K562 (cell line): Measurements from ENCODE around the gene PKLR.

ENCODE experiments used
- C11orf30 ChIP-seq: fragments of 450-650 bp; IDR thresholded peaks from 2 replicates; pipeline ENCODE4 v1.6.1; 2016; ENCODE audit warnings: low read depth, mild to moderate bottlenecking
- CHD2 ChIP-seq: IDR thresholded peaks from 2 replicates; pipeline ENCODE4 v1.6.1; 2011; ENCODE audit warnings: low read depth, low read length
- EGR1 ChIP-seq: fragments of 450-650 bp; conservative IDR thresholded peaks from 2 replicates; pipeline ENCODE4 v1.6.1; 2017; ENCODE audit warnings: mild to moderate bottlenecking
- HDAC2 ChIP-seq: fragments of 450-650 bp; IDR thresholded peaks from 2 replicates; pipeline ENCODE4 v1.6.1; 2016; ENCODE audit warnings: mild to moderate bottlenecking
- POLR2A ChIP-seq: fragments of 450-650 bp; conservative IDR thresholded peaks from 2 replicates; pipeline ENCODE4 v1.6.1; 2016
- RFX5 ChIP-seq: IDR thresholded peaks from 2 replicates; pipeline ENCODE4 v1.6.1; 2011; ENCODE audit warnings: low read depth, mild to moderate bottlenecking, improper control_type of control experiment, low read length
- SAP30 ChIP-seq: fragments of 200-600 bp; sonication (generic); IDR thresholded peaks from 2 replicates; pipeline ENCODE4 v1.6.1; 2012; ENCODE audit warnings: borderline replicate concordance, low read depth, mild to moderate bottlenecking, moderate library complexity, low read length, control low read depth, inconsistent platforms; ENCODE audit not compliant: insufficient read depth, poor library complexity, severe bottlenecking
- TF ChIP-seq, protein P1 (sequence below): fragments of 250-450 bp; sonication (Bioruptor Pico); IDR thresholded peaks from 2 replicates; pipeline ENCODE4 v1.4.0; 2020; ENCODE audit warnings: borderline replicate concordance
- TF ChIP-seq, protein P2 (sequence below), 3 experiments: IDR thresholded peaks in 2 of 3; conservative IDR thresholded peaks in 1 of 3; 2 replicates each; pipeline ENCODE4 v1.5.1; 2011 to 2012; ENCODE audit warnings: low read length in 3 of 3, mild to moderate bottlenecking in 3 of 3, control low read depth in 2 of 3, improper control_type of control experiment in 1 of 3, inconsistent platforms in 1 of 3, low read depth in 1 of 3, mixed read lengths in 1 of 3, moderate library complexity in 1 of 3; ENCODE audit not compliant: insufficient read depth in 2 of 3
- TF ChIP-seq, protein P3 (sequence below): sonication (generic); formaldehyde crosslinking; IDR thresholded peaks from 2 replicates; pipeline ENCODE4 v1.8.1; 2023; ENCODE audit warnings: mild to moderate bottlenecking, missing genetic modification reagents
- TF ChIP-seq, protein P4 (sequence below): fragments of 250-450 bp; sonication (Bioruptor Pico); IDR thresholded peaks from 2 replicates; pipeline ENCODE4 v1.8.0; 2022; ENCODE audit warnings: inconsistent platforms
- TF ChIP-seq, protein P5 (sequence below): fragments of 250-450 bp; sonication (Bioruptor Pico); IDR thresholded peaks from 2 replicates; pipeline ENCODE4 v1.4.0; 2020

DNA sequence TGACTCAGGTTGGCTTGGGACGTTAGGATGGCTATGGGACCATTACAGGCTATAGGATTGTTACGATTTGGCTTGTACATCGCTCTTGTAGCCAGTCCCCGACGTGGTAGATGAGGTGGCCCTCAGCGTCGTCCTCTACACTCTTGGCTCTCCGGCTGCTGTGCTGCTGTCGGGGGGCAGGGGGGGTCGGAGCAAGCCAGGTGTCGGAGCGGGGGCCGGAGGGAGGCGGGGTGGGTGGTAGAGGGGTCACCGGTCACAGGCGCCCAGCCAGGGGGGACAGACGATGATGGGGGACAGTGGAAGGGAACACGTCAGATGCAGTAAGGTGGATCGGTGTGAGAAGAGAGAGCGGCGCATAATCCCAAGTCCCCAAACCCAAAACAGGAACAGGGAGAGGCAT, 32.6 kb downstream of the PKLR start:
- TF ChIP-seq, protein P1, sequence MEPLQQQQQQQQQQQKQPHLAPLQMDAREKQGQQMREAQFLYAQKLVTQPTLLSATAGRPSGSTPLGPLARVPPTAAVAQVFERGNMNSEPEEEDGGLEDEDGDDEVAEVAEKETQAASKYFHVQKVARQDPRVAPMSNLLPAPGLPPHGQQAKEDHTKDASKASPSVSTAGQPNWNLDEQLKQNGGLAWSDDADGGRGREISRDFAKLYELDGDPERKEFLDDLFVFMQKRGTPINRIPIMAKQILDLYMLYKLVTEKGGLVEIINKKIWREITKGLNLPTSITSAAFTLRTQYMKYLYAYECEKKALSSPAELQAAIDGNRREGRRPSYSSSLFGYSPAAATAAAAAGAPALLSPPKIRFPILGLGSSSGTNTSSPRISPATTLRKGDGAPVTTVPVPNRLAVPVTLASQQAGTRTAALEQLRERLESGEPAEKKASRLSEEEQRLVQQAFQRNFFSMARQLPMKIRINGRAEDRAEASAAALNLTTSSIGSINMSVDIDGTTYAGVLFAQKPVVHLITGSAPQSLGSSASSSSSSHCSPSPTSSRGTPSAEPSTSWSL (CRISPR knock-in tag) = no peak
- TF ChIP-seq, protein P2, sequence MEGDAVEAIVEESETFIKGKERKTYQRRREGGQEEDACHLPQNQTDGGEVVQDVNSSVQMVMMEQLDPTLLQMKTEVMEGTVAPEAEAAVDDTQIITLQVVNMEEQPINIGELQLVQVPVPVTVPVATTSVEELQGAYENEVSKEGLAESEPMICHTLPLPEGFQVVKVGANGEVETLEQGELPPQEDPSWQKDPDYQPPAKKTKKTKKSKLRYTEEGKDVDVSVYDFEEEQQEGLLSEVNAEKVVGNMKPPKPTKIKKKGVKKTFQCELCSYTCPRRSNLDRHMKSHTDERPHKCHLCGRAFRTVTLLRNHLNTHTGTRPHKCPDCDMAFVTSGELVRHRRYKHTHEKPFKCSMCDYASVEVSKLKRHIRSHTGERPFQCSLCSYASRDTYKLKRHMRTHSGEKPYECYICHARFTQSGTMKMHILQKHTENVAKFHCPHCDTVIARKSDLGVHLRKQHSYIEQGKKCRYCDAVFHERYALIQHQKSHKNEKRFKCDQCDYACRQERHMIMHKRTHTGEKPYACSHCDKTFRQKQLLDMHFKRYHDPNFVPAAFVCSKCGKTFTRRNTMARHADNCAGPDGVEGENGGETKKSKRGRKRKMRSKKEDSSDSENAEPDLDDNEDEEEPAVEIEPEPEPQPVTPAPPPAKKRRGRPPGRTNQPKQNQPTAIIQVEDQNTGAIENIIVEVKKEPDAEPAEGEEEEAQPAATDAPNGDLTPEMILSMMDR (IDR thresholded peaks at IDR 0.05 in 2 of 3, conservative IDR thresholded peaks at IDR 0.05 in 1 of 3; ENCODE audit: insufficient read depth in 2 of 3, low read depth in 1 of 3, low read length in 3 of 3) = no peak
- TF ChIP-seq SAP30 (no peak), EGR1 (no peak), CHD2 (no peak), RFX5 (no peak), POLR2A (no peak), C11orf30 (no peak), HDAC2 (no peak)
- TF ChIP-seq, protein P3, sequence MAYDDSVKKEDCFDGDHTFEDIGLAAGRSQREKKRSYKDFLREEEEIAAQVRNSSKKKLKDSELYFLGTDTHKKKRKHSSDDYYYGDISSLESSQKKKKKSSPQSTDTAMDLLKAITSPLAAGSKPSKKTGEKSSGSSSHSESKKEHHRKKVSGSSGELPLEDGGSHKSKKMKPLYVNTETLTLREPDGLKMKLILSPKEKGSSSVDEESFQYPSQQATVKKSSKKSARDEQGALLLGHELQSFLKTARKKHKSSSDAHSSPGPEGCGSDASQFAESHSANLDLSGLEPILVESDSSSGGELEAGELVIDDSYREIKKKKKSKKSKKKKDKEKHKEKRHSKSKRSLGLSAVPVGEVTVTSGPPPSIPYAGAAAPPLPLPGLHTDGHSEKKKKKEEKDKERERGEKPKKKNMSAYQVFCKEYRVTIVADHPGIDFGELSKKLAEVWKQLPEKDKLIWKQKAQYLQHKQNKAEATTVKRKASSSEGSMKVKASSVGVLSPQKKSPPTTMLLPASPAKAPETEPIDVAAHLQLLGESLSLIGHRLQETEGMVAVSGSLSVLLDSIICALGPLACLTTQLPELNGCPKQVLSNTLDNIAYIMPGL (CRISPR knock-in tag) = no peak
- TF ChIP-seq, protein P4, sequence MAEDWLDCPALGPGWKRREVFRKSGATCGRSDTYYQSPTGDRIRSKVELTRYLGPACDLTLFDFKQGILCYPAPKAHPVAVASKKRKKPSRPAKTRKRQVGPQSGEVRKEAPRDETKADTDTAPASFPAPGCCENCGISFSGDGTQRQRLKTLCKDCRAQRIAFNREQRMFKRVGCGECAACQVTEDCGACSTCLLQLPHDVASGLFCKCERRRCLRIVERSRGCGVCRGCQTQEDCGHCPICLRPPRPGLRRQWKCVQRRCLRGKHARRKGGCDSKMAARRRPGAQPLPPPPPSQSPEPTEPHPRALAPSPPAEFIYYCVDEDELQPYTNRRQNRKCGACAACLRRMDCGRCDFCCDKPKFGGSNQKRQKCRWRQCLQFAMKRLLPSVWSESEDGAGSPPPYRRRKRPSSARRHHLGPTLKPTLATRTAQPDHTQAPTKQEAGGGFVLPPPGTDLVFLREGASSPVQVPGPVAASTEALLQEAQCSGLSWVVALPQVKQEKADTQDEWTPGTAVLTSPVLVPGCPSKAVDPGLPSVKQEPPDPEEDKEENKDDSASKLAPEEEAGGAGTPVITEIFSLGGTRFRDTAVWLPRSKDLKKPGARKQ (CRISPR knock-in tag) = no peak
- TF ChIP-seq, protein P5, sequence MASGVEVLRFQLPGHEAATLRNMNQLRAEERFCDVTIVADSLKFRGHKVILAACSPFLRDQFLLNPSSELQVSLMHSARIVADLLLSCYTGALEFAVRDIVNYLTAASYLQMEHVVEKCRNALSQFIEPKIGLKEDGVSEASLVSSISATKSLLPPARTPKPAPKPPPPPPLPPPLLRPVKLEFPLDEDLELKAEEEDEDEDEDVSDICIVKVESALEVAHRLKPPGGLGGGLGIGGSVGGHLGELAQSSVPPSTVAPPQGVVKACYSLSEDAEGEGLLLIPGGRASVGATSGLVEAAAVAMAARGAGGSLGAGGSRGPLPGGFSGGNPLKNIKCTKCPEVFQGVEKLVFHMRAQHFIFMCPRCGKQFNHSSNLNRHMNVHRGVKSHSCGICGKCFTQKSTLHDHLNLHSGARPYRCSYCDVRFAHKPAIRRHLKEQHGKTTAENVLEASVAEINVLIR (CRISPR knock-in tag) = no peak
